Occipital lobe (tissue), 2 donors: ENCODE measurements around the gene HMGA1. TPM values are rescaled to one million over a fixed set of nuclear protein-coding genes. Genes with fewer than 3 reads are reported as not detected.
A peak's percentile ranks its signal among the peaks of the same experiment; 100 is the strongest.
"Not testable (repeated sequence)": the region's sequence is repeated elsewhere in the genome, so short reads cannot be mapped to it uniquely, and the experiment has no call there.

Experiments
- DNase-seq: peaks from one replicate; lab custom pipeline; 2025; lab: John Stamatoyannopoulos, UW
- total RNA-seq: library from RNA; depleted of rRNA; stranded (reverse); fragments of >200 nt; gene quantifications from one replicate; pipeline ENCODE4 v1.2.3, GENCODE V29; 2014

HMGA1 gene
- total RNA-seq, 1 donor from 2014 or later: 25.0 TPM

- DNase-seq: no peak
Measured at GRCh38 chr6:34239893-34240292, 3.2 kb downstream of the HMGA1 start.

GRCh38 chr6:34240329-34241248 lies 3.9 kb downstream of the HMGA1 start:
- no peak for DNase-seq

GRCh38 chr6:34241351-34242215 lies 4.9 kb downstream of the HMGA1 start:
- DNase-seq: no peak

- DNase-seq: no peak
Measured at GRCh38 chr6:34242252-34243130, 5.8 kb downstream of the HMGA1 start.

GRCh38 chr6:34243131-34243771 lies 6.6 kb downstream of the HMGA1 start:
- DNase-seq: no peak

- peak; percentile 80 for DNase-seq
Measured at GRCh38 chr6:34243901-34244884, 7.5 kb downstream of the HMGA1 start.

GRCh38 chr6:34245032-34245760 lies 8.5 kb downstream of the HMGA1 start:
- DNase-seq: not testable (repeated sequence)

- not testable (repeated sequence) for DNase-seq
Measured at GRCh38 chr6:34245761-34246140, 9.1 kb downstream of the HMGA1 start.

GRCh38 chr6:34246249-34246562 lies 9.5 kb downstream of the HMGA1 start:
- DNase-seq: no peak

- no peak for DNase-seq
Measured at GRCh38 chr6:34246563-34247391, 10.1 kb downstream of the HMGA1 start.

- DNase-seq: no peak
Measured at GRCh38 chr6:34247481-34248197, 11.0 kb downstream of the HMGA1 start.

GRCh38 chr6:34248198-34248726 lies 11.6 kb downstream of the HMGA1 start:
- DNase-seq: no peak

- DNase-seq: peak; percentile 96
Measured at GRCh38 chr6:34248727-34249468, 12.2 kb downstream of the HMGA1 start, which contains the start of gene SMIM29. Gene SMIM29, minus strand, starts transcription at chr6:34249006. Its CDS starts 1,215 bp downstream, at chr6:34247791.

GRCh38 chr6:34249469-34250261 lies 13.0 kb downstream of the HMGA1 start:
- no peak for DNase-seq

- not testable (repeated sequence) for DNase-seq
Measured at GRCh38 chr6:34252395-34252794, 15.7 kb downstream of the HMGA1 start.
